22Rv1 (cell line): Measurements from ENCODE around the gene ARL5C.

Source experiments
- CTCF ChIP-seq: fragments of 450-650 bp; IDR thresholded peaks from 2 replicates; pipeline ENCODE4 v1.5.1; 2017; ENCODE audit warnings: mild to moderate bottlenecking
- ZFX ChIP-seq: fragments of 450-650 bp; IDR thresholded peaks from 2 replicates; pipeline ENCODE4 v1.6.1; 2017; ENCODE audit warnings: antibody characterized with exemption, borderline replicate concordance

DNA sequence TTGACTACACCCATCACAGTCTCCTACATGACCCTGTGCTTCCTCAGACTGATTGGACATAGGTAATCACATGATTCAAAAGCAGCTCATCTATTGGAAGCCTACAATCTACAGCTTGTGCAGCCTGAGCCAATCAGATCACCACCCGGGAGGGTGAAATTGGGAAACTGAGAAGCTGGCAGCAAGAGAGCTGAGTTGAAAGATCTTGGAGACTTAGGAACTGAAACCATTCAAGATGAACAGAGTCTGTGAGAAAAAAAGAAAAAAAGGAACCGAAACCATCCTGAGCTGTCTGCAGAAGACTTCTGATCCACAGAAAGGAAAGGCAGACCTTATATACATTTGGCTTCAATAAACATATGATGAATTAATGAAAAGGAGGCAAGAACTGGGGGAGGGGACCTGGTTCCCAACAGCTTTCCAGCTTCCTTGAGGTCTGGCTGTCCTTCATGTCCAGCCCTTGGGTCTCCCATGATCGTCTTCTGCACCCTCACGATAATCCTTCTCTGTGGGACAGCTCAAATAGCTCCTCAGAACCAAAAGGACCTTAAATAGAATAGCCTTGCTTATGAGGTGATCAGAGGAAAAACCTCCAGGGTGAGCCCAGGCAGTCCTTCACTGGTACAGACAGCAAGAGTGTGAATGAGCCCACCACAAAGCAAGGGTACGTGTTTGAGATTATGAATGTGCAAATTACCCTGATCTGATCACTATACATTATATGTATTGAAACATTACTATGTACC, 47.1 kb downstream of the ARL5C start:
- no peak for TF ChIP-seq CTCF
- TF ChIP-seq ZFX = no peak
